ENCODE measurements around the gene C4orf17. TPM values are rescaled to one million over a fixed set of nuclear protein-coding genes. Genes with fewer than 3 reads are reported as not detected.

Gene C4orf17
- total and polyA plus RNA-seq, 2 of the 8 experiments (the other 6 are each of a cell fraction or from before 2014, with no cell fraction given): not detected

GRCh38 chr4:99504804-99505502 lies 5.9 kb upstream of the C4orf17 start (continued):
- TF ChIP-seq TAF1 (IDR thresholded peaks at IDR 0.05; ENCODE audit: low read depth, low read length) (no peak), MAFK (IDR thresholded peaks at IDR 0.05; ENCODE audit: low read depth, low read length) (no peak)

Measured in H1 (cell line).